ENCODE measurements around the gene VARS1. TPM values are rescaled to one million over a fixed set of nuclear protein-coding genes. Genes with fewer than 3 reads are reported as not detected.
"Not testable (repeated sequence)": the region's sequence is repeated elsewhere in the genome, so short reads cannot be mapped to it uniquely, and the experiment has no call there.

The VARS1 gene
- 10 to 100 TPM in 11 of 12 donors, not detected in 1; 38.6 to 60.8 (median 45.0) TPM for polyA plus RNA-seq (ENCODE audit: insufficient read length in 12 of 12)
- long read RNA-seq, donor 1, full-length matches to known transcripts: 2 of 2 reads
- long read RNA-seq, donor 1, partial matches to known transcripts: 0 of 2 reads
- long read RNA-seq, donor 1, other reads (novel, unspliced or antisense): 0 of 2 reads
- long read RNA-seq, donor 2, full-length matches to known transcripts: 5 of 5 reads
- long read RNA-seq, donor 2, partial matches to known transcripts: 0 of 5 reads
- long read RNA-seq, donor 2, other reads (novel, unspliced or antisense): 0 of 5 reads
- long read RNA-seq, donor 3, partial matches to known transcripts: 7 of 7 reads
- long read RNA-seq, donor 3, other reads (novel, unspliced or antisense): 0 of 7 reads
- long read RNA-seq, donor 4, partial matches to known transcripts: 7 of 8 reads
- long read RNA-seq, donor 4, other reads (novel, unspliced or antisense): 0 of 8 reads
- long read RNA-seq, donor 5, full-length matches to known transcripts: 3 of 3 reads
- long read RNA-seq, donor 5, partial matches to known transcripts: 0 of 3 reads
- long read RNA-seq, donor 5, other reads (novel, unspliced or antisense): 0 of 3 reads
- long read RNA-seq, donor 6: 0 reads
- long read RNA-seq, donor 7, full-length matches to known transcripts: 3 of 3 reads
- long read RNA-seq, donor 7, partial matches to known transcripts: 0 of 3 reads
- long read RNA-seq, donor 7, other reads (novel, unspliced or antisense): 0 of 3 reads
- long read RNA-seq, donor 8, full-length matches to known transcripts: 3 of 8 reads
- long read RNA-seq, donor 8, partial matches to known transcripts: 5 of 8 reads
- long read RNA-seq, donor 8, other reads (novel, unspliced or antisense): 0 of 8 reads
- long read RNA-seq, donor 9, full-length matches to known transcripts: 1 of 1 reads
- long read RNA-seq, donor 9, partial matches to known transcripts: 0 of 1 reads
- long read RNA-seq, donor 9, other reads (novel, unspliced or antisense): 0 of 1 reads
- long read RNA-seq, donor 10, full-length matches to known transcripts: 3 of 9 reads
- long read RNA-seq, donor 10, partial matches to known transcripts: 6 of 9 reads
- long read RNA-seq, donor 10, other reads (novel, unspliced or antisense): 0 of 9 reads
- long read RNA-seq, donor 11, full-length matches to known transcripts: 7 of 662 reads
- long read RNA-seq, donor 11, partial matches to known transcripts: 392 of 662 reads
- long read RNA-seq, donor 11, other reads (novel, unspliced or antisense): 263 of 662 reads

GRCh38 chr6:31795616-31796298 is at the start of gene VARS1:
Gene VARS1 (minus strand): TSS chr6:31795752. CDS start chr6:31795217, 535 bp downstream.
- peak; percentile 82 for DNase-seq

DNA sequence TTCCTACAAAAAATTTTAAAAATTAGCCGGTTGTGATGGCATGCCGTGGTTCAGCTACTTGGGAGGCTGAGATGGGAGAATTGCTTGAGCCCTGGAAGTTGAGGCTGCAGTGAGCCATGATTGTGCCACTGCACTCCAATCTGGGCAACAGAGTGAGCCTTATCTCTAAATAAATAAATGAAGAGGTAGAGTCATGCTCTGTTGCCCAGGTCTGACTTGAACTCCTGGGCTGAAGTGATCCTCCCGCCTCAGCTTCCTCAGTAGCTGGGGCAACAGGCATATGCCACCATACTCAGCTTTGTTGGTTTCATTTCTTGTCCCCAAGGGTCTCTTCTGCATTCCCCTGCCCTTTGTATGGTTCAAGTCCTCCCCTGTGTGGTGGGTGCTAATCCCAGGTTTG is 49.0 kb upstream of the VARS1 start:
- DNase-seq: no peak

- DNase-seq: no peak
These were observed 46.5 kb upstream of the VARS1 start for GRCh38 chr6:31842053-31842452.

- not testable (repeated sequence) for DNase-seq
These were observed 44.2 kb upstream of the VARS1 start for GRCh38 chr6:31839779-31840126.

DNA sequence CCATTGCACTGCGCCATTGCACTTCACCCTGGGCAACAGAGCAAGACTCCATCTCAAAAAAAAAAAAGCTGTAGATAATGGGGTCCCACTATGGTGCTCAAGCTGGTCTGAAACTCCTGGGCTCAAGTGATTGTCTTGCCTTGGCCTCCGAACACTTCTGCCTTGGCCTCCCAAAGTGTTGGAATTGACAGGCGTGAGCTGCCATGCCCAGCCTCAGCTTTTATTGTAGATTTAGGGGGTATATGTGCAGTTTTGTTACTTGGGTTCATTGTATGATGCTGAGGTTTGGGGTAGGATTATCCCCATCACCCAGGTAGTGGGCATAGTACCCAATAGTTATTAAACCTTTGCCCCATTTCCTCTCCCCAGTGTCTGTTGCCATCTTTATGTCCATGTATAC is 43.4 kb upstream of the VARS1 start:
- no peak for DNase-seq

- DNase-seq: not testable (repeated sequence)
These were observed 42.6 kb upstream of the VARS1 start for GRCh38 chr6:31838114-31838553.

GRCh38 chr6:31837369-31838113 is 42.0 kb upstream of the VARS1 start:
- DNase-seq: no peak

DNA sequence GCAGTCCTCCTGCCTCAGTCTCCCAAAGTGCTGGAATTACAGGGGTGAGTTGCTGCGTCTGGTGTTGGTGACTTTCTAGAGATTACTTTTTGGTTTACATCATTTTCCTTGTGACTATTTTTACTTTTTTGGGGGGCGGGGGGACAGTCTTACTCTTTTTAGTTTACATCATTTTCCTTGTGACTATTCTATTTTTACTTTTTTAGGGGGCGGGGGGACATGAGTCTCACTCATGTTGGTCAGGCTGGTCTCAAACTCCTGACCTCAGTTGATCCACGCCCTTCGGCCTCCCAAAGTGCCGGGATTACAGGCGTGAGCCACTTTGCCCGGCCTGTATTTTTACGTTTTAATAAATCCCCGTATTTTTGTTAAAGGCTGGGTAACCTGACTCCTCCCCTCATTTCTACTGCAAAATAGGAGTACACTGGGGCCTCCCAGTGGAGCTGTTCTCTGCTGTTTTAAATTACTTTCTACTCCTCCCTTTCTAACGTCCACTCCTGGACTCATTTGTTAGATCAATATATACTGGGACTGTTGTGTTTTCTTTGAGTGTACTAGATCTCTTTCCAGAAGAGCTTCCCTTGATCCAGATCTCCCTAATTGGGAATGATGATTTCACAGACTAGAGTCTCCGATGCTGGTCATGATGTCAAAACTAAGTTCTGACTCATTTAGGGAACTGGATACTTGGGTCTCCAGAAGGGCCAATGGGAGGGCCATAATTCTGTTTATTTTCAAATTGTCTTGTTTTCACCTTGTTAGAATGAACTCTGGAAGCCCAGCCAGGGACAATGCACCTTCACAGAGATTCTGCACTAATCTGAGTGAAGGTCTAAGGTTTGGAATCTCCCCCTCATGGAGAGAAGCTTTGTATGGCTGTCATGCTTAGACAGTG is 41.2 kb upstream of the VARS1 start:
- DNase-seq: no peak

GRCh38 chr6:31836047-31836473 is 40.5 kb upstream of the VARS1 start:
- DNase-seq: no peak

DNA sequence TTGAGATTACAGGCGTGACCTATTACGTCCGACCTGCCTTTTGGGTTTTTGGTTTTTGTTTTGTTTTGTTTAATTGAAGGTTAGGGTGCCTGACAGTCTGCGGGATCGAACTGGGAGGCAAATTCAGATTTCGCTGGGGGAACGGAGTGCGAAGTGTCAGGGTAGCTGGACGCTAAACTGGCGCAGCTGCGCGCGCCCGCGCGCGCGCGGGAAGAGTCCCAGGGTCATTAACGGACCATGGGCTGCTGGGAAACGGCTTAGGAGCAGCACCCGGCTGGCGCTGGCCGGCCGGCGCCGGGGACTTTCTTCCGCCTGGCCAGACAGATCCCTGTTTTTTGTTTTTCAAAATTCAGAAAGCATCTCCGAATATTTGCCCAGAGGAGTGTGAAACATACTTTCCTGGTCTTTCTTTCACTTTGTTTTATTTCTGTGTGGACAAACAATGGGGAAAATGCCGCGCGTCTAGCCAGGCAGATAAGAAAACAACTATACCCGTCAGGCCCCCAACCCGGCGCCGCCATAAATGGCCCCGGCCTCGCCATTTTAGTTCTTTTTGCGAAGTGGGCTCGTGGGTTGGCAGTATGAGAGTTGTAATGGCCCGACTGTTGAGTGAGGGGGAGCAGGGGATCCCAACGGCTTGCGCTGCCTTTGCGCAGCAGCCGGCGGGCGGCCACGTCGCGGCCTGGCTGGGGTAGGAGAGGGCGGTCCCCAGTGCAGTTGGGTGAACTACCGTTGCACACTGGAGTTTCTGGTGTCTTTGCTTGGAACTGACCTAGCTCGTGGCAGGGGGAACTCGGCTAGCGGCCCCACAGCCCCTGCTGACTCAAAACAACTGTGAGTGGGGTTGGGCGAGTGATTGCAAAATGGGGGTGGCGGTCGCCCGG is 39.1 kb upstream of the VARS1 start:
- peak; percentile 93 for DNase-seq

GRCh38 chr6:31831350-31832215 is 36.0 kb upstream of the VARS1 start:
- no peak for DNase-seq

DNA sequence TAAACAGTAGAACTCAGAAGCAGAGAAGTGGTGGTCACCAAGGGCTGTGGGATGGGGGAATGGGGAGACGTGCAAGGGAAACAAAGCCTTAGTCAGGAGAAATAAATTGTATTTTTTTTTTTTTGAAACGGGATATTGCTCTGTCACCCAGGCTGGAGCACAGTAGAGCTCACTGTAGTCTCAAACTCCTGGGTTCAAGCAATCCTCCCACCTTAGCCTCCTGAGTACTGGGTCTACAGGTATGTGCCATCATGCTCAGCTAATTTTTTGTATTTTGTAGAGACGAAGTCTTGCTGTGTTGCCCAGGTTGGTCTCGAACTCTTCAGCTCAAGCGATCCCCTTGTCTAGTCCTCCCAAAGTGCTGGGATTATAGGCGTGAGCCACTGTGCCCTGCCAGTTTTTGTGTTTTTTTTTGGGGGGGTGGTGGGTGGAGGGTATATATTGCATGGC is 35.4 kb upstream of the VARS1 start:
- no peak for DNase-seq

GRCh38 chr6:31829633-31830283 is 34.2 kb upstream of the VARS1 start:
- DNase-seq: peak; percentile 60

DNA sequence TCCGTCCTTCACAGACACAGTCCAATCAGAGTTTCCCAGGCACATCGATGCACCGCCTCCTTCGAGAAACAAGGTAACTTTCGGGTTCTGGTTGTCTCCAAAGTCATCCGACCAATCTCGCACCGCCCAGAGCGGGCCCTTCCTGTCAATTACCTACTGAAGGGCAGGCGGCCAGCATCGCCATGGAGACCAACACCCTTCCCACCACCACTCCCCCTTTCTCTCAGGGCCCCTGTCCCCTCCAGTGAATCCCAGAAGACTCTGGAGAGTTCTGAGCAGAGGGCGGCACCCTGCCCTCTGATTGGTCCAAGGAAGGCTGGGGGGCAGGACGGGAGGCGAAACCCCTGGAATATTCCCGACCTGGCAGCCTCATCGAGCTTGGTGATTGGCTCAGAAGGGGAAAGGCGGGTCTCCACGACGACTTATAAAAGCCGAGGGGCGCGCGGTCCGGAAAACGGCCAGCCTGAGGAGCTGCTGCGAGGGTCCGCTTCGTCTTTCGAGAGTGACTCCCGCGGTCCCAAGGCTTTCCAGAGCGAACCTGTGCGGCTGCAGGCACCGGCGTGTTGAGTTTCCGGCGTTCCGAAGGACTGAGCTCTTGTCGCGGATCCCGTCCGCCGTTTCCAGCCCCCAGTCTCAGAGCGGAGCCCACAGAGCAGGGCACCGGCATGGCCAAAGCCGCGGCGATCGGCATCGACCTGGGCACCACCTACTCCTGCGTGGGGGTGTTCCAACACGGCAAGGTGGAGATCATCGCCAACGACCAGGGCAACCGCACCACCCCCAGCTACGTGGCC is 31.9 kb upstream of the VARS1 start, which contains the start of gene HSPA1B:
Gene HSPA1B (plus strand): TSS at position 453 of the 794 bp plus-strand sequence. CDS start 213 bp downstream, at position 666.
- peak; percentile 99 for DNase-seq

DNA sequence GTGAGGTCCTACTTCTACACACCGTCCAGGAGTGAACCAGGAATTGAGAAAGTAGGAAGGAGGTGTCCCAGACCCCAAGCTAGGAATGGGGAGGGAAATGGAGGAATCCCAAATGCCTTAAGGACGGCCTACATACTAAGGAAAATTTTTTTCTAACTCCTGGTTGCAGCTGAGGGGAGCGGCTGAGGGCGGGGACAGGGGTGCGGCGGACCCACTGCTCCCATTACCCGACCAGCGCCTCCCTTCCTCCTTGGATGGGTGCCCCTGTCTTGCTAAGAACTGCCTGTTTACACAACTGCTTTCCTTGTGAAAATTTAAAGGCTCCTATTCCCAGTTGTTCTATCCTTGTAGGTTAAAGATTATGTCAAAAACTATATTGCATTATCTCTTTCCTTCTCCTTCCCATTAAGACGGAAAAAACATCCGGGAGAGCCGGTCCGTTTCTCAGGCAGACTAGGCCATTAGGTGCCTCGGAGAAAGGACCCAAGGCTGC is 31.3 kb upstream of the VARS1 start:
- peak; percentile 93 for DNase-seq
